A673 (cell line): Measurements from ENCODE around the gene SLC66A3. TPM values are rescaled to one million over a fixed set of nuclear protein-coding genes. Genes with fewer than 3 reads are reported as not detected.

Source experiments
- BruUV-seq: library from RNA; stranded (reverse); fragments of 400-500 nt; replicated peaks from 2 replicates; lab custom pipeline; 2021; lab: Mats Ljungman, UMichigan
- CTCF ChIA-PET: fragments of 300-600 bp; sonication (Branson Sonifier 250); formaldehyde crosslinking; loops from one replicate; lab custom pipeline; 2022; ENCODE audit warnings: antibody characterized with exemption; lab: Charles Lee
- POLR2A ChIA-PET: fragments of 300-600 bp; sonication (Branson Sonifier 250); formaldehyde crosslinking; loops from one replicate; lab custom pipeline; 2022; ENCODE audit warnings: antibody characterized with exemption; ENCODE audit not compliant: low non-redundant PET; lab: Charles Lee
- DNase-seq: peaks from one replicate; pipeline ENCODE4 v3.0.0-alpha.2; 2015; ENCODE audit warnings: low spot score
- H3K27ac ChIP-seq: fragments of 200-600 bp; sonication (generic); 2 replicates; pipeline ENCODE4 v1.5.1; 2016; ENCODE audit warnings: mixed run types, low read depth, mild to moderate bottlenecking, mixed read lengths, antibody characterized with exemption, low read length; ENCODE audit not compliant: poor library complexity, severe bottlenecking
- H3K27me3 ChIP-seq: fragments of 200-600 bp; sonication (generic); replicated peaks from 2 replicates; pipeline ENCODE4 v1.6.1; 2017; ENCODE audit warnings: mixed run types, low read depth, mild to moderate bottlenecking, mixed read lengths, antibody characterized with exemption, low read length; ENCODE audit not compliant: insufficient read depth, poor library complexity
- H3K36me3 ChIP-seq: fragments of 200-600 bp; sonication (generic); 2 replicates; pipeline ENCODE4 v1.6.1; 2016; ENCODE audit warnings: mixed run types, mild to moderate bottlenecking, mixed read lengths, antibody characterized with exemption, low read length; ENCODE audit not compliant: insufficient read depth, poor library complexity, severe bottlenecking
- H3K4me1 ChIP-seq: fragments of 200-600 bp; sonication (generic); 2 replicates; pipeline ENCODE4 v1.6.1; 2017; ENCODE audit warnings: mixed run types, mild to moderate bottlenecking, mixed read lengths, antibody characterized with exemption, low read length; ENCODE audit not compliant: insufficient read depth, poor library complexity, severe bottlenecking
- H3K4me3 ChIP-seq: fragments of 200-600 bp; sonication (generic); 2 replicates; pipeline ENCODE4 v1.5.1; 2016; ENCODE audit warnings: low read depth, mixed run types, mild to moderate bottlenecking, mixed read lengths, low read length; ENCODE audit not compliant: poor library complexity, severe bottlenecking
- H3K9me3 ChIP-seq: fragments of 200-600 bp; sonication (generic); 2 replicates; pipeline ENCODE4 v1.6.1; 2016; ENCODE audit warnings: mixed run types, low read depth, mild to moderate bottlenecking, mixed read lengths, antibody characterized with exemption, low read length; ENCODE audit not compliant: poor library complexity, severe bottlenecking
- EZH2 ChIP-seq: fragments of 200-600 bp; sonication (generic); IDR thresholded peaks from 2 replicates; pipeline ENCODE4 v1.6.1; 2017; ENCODE audit warnings: borderline replicate concordance, low read depth, mild to moderate bottlenecking, mixed read lengths, antibody characterized with exemption, low read length; ENCODE audit not compliant: poor library complexity, severe bottlenecking
- intact Hi-C: fragments of 100-400 bp; cut with micrococcal nuclease; formaldehyde crosslinking; loops from one replicate; pipeline ENCODE4 v1.10.0; 2022; ENCODE audit not compliant: unreplicated experiment
- total RNA-seq: library from RNA; stranded (reverse); gene quantifications from 2 replicates; pipeline ENCODE4 v1.2.3, GENCODE V29; 2021
- TF ChIP-seq, protein P1 (sequence below): fragments of 300-800, 200-600 bp; sonication (generic); conservative IDR thresholded peaks from 2 replicates; pipeline ENCODE4 v1.5.1; 2017; ENCODE audit warnings: low read depth, mild to moderate bottlenecking, antibody characterized with exemption, low read length, moderate library complexity, mixed read lengths

Gene SLC66A3
- total RNA-seq, 1 experiment from 2014 or later = 2.7 TPM

DNA sequence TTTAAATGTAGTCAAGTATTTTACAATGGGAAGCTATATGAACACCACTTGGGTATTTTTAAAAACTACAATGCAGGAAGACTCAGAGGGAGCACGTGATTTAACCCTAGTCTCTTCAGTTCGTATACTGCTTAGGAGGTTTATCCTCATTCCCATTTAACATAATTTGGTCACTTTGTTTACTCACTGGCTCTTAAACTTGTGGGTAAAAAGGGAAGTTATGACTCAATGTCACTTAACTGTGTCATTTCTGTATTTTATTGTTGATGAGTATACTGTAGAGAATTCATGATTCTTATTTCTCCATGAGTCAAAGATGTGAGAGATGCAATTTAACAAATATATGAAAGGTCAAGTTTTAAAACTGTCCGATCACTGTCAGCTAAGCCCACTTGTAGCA lies 48.2 kb downstream of the SLC66A3 start:
- Histone ChIP-seq H3K4me1 (no peaks in the 10 kb centered on the region), H3K36me3 (peaks cover 20% of the 10 kb centered on the region), H3K27ac (no peak overlapping the region), H3K9me3 (no peaks in the 10 kb centered on the region), H3K4me3 (no peak overlapping the region), H3K27me3 (no peaks in the 10 kb centered on the region)
- ChIA-PET POLR2A (no interaction called here), CTCF (interaction anchor here (0.6 kb wide), 1 partner anchor 380 kb away, joined by 5 read pairs; no protein-coding TSS in a partner anchor)
- intact Hi-C loops = no loop called here
- peak; percentile 29 for DNase-seq
- BruUV-seq = no TSS peak
- TF ChIP-seq EZH2 = no peak
- TF ChIP-seq, protein P1, sequence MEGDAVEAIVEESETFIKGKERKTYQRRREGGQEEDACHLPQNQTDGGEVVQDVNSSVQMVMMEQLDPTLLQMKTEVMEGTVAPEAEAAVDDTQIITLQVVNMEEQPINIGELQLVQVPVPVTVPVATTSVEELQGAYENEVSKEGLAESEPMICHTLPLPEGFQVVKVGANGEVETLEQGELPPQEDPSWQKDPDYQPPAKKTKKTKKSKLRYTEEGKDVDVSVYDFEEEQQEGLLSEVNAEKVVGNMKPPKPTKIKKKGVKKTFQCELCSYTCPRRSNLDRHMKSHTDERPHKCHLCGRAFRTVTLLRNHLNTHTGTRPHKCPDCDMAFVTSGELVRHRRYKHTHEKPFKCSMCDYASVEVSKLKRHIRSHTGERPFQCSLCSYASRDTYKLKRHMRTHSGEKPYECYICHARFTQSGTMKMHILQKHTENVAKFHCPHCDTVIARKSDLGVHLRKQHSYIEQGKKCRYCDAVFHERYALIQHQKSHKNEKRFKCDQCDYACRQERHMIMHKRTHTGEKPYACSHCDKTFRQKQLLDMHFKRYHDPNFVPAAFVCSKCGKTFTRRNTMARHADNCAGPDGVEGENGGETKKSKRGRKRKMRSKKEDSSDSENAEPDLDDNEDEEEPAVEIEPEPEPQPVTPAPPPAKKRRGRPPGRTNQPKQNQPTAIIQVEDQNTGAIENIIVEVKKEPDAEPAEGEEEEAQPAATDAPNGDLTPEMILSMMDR = no peak

DNA sequence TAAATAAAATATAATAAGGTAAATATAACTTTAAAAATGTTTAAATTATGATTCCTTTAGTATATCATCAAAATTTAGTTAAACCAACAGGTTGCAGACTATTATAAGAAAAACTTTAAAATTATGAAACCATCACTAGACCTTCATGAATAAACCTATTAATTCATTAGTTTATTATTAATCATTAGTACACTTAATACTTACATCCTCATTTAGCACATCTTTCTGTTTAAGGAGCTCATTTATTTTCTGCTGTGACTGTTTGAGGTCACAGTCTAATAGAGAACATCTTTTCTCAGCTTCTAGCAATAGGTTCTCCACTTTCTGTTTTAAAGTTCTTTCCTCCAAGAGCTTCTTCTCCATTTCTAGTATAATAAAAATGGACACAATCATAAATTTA lies 52.8 kb downstream of the SLC66A3 start:
- no TSS peak for BruUV-seq
- POLR2A ChIA-PET = no interaction called here
- TF ChIP-seq, protein P1 = no peak
- TF ChIP-seq EZH2 = no peak

DNA sequence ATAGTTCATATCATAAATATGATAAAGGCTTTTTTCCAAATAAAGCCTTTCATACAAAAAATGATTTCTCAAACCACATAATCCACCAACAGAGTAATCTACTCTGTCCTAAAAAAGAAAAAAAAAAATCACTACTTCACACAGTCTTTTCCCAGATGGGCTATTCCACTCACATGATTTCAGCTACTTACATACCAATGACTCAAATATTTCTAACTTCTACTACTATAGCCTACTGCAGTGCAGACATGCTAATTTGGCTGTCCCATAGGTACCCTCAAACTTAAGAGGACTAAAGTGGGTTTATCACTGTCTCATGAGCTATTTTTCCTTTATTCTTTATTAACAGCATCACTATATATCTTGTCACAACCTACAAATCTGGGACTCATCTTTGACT lies 57.4 kb downstream of the SLC66A3 start:
- BruUV-seq = no TSS peak
- H3K36me3 ChIP-seq = peaks cover 44% of the 10 kb centered on the region
- no peak for DNase-seq
- H3K4me1 ChIP-seq = no peaks in the 10 kb centered on the region
- no peak overlapping the region for H3K4me3 ChIP-seq
- H3K9me3 ChIP-seq = no peaks in the 10 kb centered on the region
- no peaks in the 10 kb centered on the region for H3K27me3 ChIP-seq
- H3K27ac ChIP-seq = no peak overlapping the region
- POLR2A ChIA-PET = no interaction called here
- CTCF ChIA-PET = no interaction called here
- no peak for TF ChIP-seq EZH2
- TF ChIP-seq, protein P1 = no peak
- intact Hi-C loops = no loop called here

More for the DNA sequence above, 52.8 kb downstream of the SLC66A3 start:
- intact Hi-C loops = no loop called here
- no peaks in the 10 kb centered on the region for H3K4me1 ChIP-seq
- no peaks in the 10 kb centered on the region for H3K9me3 ChIP-seq
- DNase-seq = no peak
- H3K27me3 ChIP-seq = no peaks in the 10 kb centered on the region
- peaks cover 18% of the 10 kb centered on the region for H3K36me3 ChIP-seq
- CTCF ChIA-PET = no interaction called here
- H3K27ac ChIP-seq = no peak overlapping the region
- no peak overlapping the region for H3K4me3 ChIP-seq
